Measurements from ENCODE around the gene ABCA13.
A peak's percentile ranks its signal among the peaks of the same experiment; 100 is the strongest.

The ABCA13 gene

GRCh38 chr7:48300301-48300700 lies 129.0 kb downstream of the ABCA13 start:
- DNase-seq, result no peak

DNA sequence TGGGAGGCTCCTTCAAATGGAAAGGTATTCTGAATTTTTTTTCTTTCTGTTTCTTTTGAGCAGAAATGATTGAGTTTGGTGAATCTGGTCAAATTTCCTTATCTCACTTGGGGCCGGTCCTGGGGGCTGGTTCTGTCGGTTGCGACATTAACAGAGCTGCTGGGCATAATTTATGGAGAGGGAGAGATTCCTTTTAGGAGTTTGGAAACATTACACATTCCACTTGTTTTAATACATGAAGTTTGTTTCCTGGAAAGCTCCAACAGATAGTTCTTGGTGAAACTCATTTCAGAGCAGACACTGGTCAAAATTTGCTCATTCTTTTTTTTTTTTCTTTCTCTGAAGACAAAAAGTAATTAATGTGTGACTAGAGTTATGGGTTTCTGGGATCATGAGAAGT lies 129.9 kb downstream of the ABCA13 start:
- DNase-seq, result no peak

GRCh38 chr7:48304641-48305040 lies 133.4 kb downstream of the ABCA13 start:
- no peak for DNase-seq

DNA sequence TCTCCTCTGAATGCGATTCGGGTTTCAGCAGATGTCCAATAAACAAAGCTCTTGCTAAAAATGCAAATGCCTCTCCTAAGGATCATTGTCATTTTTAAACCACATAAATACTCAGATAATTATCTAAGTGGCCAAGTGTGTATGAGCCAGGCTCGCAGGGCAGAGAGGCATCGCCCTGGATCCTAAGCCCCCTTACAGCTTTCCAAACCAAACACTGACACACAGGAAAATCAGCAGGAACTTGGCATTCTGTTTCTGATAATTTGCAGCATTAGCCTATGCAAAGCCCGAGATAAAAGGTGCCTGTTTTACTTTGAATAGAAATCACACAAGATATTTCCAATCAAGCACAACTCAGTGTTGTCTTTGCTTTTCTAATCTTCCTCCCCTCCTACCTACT lies 134.4 kb downstream of the ABCA13 start:
- no peak for DNase-seq

DNA sequence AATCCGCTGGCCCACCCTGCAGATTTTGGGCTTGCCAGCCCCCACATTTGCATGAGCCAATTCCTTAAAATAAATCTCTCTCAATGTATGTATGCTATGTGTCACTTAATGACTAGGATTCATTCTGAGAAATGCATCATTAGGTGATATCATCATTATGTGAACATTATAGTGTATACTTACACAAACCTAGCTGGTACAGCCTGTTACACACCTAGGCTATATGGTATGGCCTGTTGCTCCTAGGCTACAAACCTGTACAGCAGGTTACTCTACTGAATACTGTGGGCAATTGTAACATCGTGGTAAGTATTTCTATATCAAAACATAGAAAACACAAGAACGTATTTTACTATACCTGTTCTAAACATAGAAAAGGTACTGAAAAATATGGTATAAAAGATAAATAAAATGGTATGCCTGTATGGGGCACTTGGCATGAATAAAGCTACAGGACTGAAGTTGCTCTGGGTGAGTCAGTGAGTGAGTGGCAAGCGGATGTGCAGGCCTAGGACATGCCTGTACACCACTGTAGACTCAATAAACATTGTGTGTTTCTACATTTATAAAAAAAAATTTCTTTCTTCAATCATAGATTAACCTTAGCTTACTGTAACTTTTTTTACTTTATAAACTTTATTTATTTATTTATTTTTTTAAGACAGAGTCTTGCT lies 135.9 kb downstream of the ABCA13 start:
- DNase-seq, result no peak

DNA sequence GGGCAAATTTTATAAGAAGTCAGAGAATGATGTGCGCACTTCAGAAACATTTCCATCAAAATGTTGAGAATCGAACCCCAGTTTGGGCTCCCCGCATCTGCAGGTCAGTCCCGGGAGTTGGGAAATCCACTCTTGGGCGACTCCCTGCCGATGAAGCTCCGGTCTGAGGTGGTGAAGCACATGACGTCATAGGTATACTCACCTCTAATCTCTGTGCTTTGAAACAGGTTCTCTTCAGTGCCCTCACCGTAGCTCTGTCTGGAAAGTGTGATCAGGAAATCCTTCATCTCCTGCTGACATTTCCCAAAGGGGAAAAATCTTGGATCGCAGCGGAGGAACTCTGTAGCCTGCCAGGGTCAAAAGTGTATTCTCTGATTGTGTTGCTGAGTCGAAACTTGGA lies 138.5 kb downstream of the ABCA13 start:
- DNase-seq, result no peak

- no peak for DNase-seq
These were observed 140.3 kb downstream of the ABCA13 start for GRCh38 chr7:48311464-48312100.

- no peak for DNase-seq
These were observed 140.9 kb downstream of the ABCA13 start for GRCh38 chr7:48312151-48312550.

GRCh38 chr7:48316768-48317167 lies 145.5 kb downstream of the ABCA13 start:
- no peak for DNase-seq

- DNase-seq, result no peak
These were observed 146.1 kb downstream of the ABCA13 start for GRCh38 chr7:48317360-48317759.

DNA sequence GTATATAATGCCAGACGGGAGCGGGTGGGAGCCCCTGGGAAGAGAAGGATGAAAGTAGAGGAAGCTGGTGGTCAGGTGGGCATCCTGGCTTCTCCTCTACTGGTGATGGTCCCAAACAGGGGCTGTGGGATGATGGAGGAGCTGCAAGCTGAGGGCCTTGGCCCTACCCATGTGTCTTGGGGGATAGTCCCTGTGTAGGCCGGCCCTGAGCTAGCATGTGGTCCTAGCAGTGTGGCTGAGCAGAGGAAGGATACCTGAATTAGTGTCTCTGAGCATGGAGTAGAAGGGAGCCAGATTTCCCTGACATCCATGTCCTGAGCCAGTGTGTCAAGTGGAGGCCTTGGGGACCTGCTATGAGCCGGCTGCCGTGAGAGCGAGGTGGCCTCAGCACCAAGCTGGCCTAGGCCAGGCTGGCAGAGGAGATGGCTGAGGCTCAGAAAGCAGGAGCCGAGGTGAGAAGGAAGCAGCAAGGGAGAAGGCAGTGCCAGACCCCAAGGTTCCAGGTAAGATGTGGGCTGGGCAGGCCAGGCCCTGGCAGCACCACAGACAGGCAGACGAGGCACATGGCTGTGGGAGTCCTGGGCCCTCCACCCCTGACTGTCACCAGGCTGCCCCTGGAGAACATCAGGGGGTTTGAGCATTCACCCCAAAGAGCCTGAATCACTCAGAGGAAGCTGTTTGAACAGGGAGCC lies 150.2 kb downstream of the ABCA13 start:
- no peak for DNase-seq

GRCh38 chr7:48337012-48337621 lies 165.9 kb downstream of the ABCA13 start:
- peak; percentile 23 for DNase-seq

DNA sequence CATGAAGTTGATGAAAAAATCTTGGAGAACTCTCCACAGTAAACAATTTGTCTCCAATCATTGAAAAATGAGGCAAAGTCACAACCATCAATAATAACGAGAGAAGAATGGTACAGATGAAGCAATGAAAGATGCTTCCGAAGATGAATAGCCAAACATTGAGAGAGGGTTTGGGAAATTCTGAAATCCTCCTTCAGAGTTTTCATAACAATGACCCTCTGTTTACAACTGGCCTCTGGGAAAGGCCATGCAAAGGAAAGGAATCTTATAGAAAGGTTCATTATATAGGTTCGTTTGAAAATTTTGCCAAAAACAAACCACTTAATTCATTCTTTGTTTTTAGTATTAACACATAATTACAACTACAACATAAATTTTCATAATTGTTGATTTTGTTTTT lies 166.5 kb downstream of the ABCA13 start:
- no peak for DNase-seq

GRCh38 chr7:48347230-48347825 lies 176.1 kb downstream of the ABCA13 start:
- DNase-seq, result no peak

DNA sequence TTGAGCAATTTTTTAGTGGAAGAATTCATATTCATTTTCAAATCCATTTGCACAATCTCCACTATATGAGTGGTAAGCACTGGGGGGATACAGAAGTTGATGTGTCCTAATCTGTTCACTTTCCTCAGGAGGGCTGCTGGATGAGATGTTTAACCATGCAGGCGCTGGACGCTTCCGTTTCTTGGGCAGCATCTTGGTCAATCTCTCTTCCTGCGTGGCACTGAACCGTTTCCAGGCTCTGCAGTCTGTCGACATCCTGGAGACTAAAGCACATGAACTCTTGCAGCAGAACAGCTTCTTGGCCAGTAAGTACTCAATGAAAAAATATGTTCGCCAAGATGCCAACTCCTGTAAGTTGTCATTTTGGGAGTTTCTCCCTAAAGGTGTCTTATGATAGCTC lies 179.3 kb downstream of the ABCA13 start:
- no peak for DNase-seq

- DNase-seq, result no peak
These were observed 180.6 kb downstream of the ABCA13 start for GRCh38 chr7:48351900-48352299.

GRCh38 chr7:48355346-48355745 lies 184.1 kb downstream of the ABCA13 start:
- no peak for DNase-seq

DNA sequence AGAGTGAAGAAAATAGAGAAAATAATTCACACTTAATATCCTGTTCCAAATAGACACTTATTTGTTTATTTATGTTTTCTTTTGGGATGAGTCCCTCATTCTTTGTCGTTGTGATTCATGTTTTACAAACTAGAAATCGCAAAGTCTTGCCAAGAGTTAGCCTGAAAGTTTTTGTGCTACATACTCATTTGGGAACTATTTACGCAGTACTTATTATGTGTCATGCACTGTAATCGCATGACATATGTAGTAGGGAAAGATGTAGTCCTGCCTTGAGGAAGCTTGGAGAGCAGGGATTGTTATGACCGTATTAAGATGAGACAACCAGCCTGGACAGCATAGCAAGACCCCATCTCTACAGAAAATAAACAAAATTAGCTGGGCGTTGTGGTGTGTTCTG lies 189.3 kb downstream of the ABCA13 start:
- no peak for DNase-seq

DNA sequence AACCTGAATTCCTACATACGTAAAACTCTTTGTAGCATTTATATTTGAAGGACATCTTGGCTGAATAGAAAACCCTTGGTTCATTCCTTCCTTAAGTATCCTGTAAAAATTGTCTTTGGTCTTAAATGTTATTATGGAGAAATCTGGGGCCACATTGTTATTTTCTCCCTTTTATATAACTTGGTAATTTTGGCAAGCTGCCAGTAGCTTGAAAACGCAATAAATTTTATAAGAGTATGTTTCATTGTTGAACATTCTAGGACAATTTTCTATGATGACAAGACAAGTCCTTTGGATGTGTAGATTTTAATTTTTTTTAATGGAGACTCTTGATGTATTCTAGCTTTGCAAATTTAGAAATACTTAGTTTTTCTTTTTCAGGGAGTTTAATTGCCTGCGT lies 191.9 kb downstream of the ABCA13 start:
- DNase-seq, result no peak

DNA sequence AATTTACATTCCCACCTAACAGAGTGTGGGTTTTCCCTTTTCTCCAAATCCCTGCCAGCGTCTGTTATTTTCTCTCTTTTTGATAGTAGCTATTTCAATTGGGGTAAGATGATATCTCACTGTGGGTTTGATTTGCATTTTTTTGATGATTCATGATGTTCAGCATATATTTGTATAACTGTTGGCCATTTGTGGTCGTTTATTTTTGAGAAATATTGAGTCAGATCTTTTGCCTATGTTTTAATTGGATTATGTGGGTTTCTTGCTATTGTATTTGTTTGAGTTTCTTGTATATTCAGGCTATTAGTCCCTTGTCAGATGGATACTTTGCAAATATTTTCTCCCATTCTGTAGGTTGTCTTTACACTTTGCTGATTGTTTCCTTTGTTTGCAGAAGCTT lies 193.8 kb downstream of the ABCA13 start:
- DNase-seq, result no peak

- DNase-seq, result no peak
These were observed 194.8 kb downstream of the ABCA13 start for GRCh38 chr7:48366096-48366495.

DNA sequence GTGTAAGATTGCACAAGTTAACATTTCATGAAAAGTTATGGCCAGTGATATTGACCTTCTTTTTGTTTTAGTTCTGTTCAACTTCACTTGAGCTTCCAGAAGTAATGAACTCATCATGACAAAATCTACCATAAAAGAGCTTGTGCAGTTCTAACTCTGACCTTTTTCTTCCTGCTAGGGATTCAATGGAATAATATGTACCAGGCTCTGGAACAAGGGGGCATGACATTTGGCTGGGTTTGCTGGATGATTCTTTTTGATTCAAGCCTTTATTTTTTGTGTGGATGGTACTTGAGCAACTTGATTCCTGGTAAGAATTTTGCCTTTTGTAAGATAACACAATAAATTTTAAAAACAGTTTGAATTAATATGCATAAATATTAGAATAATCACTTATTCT lies 205.0 kb downstream of the ABCA13 start:
- no peak for DNase-seq

DNA sequence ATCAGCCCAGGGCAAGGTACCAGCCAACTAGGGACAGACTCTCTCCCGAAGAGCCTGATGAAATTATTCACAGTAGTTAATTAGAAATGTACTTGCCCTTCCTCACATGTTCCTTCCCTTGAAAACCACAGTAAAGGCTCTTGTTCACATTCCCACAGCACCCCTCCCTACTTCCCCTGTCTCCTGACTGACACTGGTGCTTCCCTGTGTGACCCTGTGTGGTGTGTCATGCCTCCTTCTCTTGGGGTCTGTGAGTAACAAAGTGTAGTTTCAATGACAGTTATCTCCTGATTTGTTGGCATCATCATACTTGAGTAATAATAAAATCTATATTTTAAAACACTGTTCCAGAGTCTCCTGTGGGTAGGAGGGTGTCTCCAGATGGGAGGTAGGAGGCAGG lies 209.7 kb downstream of the ABCA13 start:
- DNase-seq, result no peak

DNA sequence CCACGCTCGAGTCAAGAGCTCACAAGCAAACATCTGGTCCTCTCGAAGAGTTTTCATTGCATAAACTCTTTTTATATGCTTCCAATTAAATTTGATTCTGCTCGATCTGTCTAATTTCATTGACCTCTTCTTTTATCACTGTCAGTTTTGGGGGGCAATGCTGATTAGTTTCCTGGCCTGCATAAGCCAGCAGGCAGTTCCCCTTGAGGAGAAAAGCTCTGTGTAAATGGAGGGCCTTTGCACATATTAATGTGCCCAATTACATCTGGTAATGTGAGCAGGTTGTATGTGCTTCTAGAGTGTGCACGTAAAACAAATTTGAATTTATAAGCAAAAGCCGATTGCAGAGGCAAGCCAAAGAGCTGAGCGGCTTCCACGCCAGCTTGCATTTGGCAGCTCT lies 210.3 kb downstream of the ABCA13 start:
- no peak for DNase-seq

Measured in 8988T (cell line).